ENCODE data around the gene CRAMP1.

The CRAMP1 gene

DNA sequence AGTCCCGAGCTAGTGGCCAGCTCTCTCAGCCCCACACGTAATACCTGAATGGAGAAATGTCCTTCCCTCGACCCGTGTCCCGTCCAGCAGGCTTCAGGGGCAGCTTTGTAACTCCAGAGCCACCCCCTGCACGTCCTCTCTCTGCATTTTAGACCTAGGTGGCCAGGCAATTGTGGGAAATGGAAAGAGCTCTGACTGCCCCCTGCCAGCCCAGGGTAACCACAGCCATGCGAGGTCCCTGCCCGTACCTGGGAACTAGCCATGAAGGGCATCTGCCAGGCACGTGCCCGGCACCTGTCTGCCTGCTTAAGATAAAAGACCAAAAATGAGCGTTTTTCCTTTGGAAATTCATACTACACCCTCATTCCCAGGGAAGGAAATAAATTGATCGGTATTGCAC is 103.1 kb downstream of the CRAMP1 start:
- TF ChIP-seq FOXP2 (optimal IDR thresholded peaks at IDR 0.05; ENCODE audit: borderline replicate concordance, extremely low read depth, extremely low read length, insufficient read depth): no peak
- no peak for TF ChIP-seq POLR2AphosphoS5 (IDR thresholded peaks at IDR 0.05; ENCODE audit: low read depth, low read length)
- TF ChIP-seq SIN3A (IDR thresholded peaks at IDR 0.05; ENCODE audit: borderline replicate concordance, insufficient read depth, low read length): no peak
- TF ChIP-seq TAF1 (IDR thresholded peaks at IDR 0.05; ENCODE audit: borderline replicate concordance, insufficient read depth, low read length): no peak
- TF ChIP-seq, protein P1, sequence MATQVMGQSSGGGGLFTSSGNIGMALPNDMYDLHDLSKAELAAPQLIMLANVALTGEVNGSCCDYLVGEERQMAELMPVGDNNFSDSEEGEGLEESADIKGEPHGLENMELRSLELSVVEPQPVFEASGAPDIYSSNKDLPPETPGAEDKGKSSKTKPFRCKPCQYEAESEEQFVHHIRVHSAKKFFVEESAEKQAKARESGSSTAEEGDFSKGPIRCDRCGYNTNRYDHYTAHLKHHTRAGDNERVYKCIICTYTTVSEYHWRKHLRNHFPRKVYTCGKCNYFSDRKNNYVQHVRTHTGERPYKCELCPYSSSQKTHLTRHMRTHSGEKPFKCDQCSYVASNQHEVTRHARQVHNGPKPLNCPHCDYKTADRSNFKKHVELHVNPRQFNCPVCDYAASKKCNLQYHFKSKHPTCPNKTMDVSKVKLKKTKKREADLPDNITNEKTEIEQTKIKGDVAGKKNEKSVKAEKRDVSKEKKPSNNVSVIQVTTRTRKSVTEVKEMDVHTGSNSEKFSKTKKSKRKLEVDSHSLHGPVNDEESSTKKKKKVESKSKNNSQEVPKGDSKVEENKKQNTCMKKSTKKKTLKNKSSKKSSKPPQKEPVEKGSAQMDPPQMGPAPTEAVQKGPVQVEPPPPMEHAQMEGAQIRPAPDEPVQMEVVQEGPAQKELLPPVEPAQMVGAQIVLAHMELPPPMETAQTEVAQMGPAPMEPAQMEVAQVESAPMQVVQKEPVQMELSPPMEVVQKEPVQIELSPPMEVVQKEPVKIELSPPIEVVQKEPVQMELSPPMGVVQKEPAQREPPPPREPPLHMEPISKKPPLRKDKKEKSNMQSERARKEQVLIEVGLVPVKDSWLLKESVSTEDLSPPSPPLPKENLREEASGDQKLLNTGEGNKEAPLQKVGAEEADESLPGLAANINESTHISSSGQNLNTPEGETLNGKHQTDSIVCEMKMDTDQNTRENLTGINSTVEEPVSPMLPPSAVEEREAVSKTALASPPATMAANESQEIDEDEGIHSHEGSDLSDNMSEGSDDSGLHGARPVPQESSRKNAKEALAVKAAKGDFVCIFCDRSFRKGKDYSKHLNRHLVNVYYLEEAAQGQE (IDR thresholded peaks at IDR 0.05; ENCODE audit: insufficient read depth in 1 of 2, low read depth in 2 of 2, low read length in 2 of 2): no peak

GRCh38 chr16:1721372-1721771 is 109.2 kb downstream of the CRAMP1 start:
- TF ChIP-seq SIN3A (IDR thresholded peaks at IDR 0.05; ENCODE audit: borderline replicate concordance, insufficient read depth, low read length): no peak
- no peak for TF ChIP-seq FOXP2 (optimal IDR thresholded peaks at IDR 0.05; ENCODE audit: borderline replicate concordance, extremely low read depth, extremely low read length, insufficient read depth)
- no peak for TF ChIP-seq TAF1 (IDR thresholded peaks at IDR 0.05; ENCODE audit: borderline replicate concordance, insufficient read depth, low read length)
- TF ChIP-seq POLR2AphosphoS5 (IDR thresholded peaks at IDR 0.05; ENCODE audit: low read depth, low read length): no peak
- TF ChIP-seq, protein P1 (IDR thresholded peaks at IDR 0.05; ENCODE audit: insufficient read depth in 1 of 2, low read depth in 2 of 2, low read length in 2 of 2): no peak

DNA sequence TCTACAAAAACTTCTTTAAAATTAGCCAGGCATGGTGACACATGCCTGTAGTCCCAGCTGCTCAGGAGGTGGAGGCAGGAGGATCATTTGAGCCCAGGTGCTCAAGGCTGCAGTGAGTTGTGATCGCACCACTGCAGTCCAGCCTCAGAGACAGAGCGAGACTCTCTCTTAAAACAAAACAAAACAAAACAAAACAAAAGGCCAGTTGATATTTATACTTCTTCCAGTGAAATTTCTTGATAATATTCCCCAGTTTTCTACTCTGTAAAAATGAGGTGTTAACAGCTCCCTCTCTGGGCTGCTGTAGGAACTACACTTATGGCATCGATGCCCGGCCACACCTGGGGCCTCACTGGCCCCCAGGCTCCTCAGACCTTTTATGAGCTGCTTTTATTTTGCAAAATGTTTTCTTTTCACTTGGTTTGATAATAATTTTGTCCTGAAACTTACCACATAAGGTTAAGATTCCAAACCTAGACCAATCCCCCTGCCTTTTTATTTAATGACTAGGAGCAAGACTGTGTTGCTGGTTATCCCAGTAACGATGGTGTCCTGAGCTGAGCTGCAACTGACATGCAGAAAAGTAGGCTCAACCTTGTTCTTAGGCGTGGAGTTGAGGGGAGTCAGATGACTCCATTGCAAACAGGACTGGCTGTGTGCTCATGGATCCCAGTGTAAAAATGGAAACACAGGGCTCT is 111.4 kb downstream of the CRAMP1 start:
- TF ChIP-seq TAF1 (IDR thresholded peaks at IDR 0.05; ENCODE audit: borderline replicate concordance, insufficient read depth, low read length): no peak
- TF ChIP-seq POLR2AphosphoS5 (IDR thresholded peaks at IDR 0.05; ENCODE audit: low read depth, low read length): no peak
- TF ChIP-seq SIN3A (IDR thresholded peaks at IDR 0.05; ENCODE audit: borderline replicate concordance, insufficient read depth, low read length): no peak
- TF ChIP-seq FOXP2 (optimal IDR thresholded peaks at IDR 0.05; ENCODE audit: borderline replicate concordance, extremely low read depth, extremely low read length, insufficient read depth): no peak
- TF ChIP-seq, protein P1 (IDR thresholded peaks at IDR 0.05; ENCODE audit: insufficient read depth in 1 of 2, low read depth in 2 of 2, low read length in 2 of 2): no peak

DNA sequence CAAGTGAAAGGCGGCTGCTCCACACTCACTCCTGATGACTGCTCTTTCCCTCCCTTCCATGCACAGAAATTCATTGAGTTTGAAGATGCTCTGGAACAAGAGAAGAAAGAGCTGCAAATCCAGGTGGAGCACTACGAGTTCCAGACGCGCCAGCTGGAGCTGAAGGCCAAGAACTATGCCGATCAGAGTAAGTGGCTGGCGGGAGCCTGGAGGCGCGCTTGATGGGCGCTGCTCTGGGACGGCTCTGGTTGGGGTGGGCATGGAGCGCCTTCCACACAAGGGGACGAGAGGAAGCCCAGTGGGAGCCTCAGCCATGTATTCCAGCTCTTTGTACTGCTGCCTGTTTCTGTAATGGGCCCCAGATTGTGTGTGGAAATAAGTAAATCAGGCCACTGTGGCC is 112.3 kb downstream of the CRAMP1 start:
- TF ChIP-seq POLR2AphosphoS5 (IDR thresholded peaks at IDR 0.05; ENCODE audit: low read depth, low read length) (no peak), FOXP2 (optimal IDR thresholded peaks at IDR 0.05; ENCODE audit: borderline replicate concordance, extremely low read depth, extremely low read length, insufficient read depth) (no peak), TAF1 (IDR thresholded peaks at IDR 0.05; ENCODE audit: borderline replicate concordance, insufficient read depth, low read length) (no peak), SIN3A (IDR thresholded peaks at IDR 0.05; ENCODE audit: borderline replicate concordance, insufficient read depth, low read length) (no peak)
- TF ChIP-seq, protein P1 (IDR thresholded peaks at IDR 0.05; ENCODE audit: insufficient read depth in 1 of 2, low read depth in 2 of 2, low read length in 2 of 2): no peak
